Measurements from ENCODE around the gene TNF.

DNA sequence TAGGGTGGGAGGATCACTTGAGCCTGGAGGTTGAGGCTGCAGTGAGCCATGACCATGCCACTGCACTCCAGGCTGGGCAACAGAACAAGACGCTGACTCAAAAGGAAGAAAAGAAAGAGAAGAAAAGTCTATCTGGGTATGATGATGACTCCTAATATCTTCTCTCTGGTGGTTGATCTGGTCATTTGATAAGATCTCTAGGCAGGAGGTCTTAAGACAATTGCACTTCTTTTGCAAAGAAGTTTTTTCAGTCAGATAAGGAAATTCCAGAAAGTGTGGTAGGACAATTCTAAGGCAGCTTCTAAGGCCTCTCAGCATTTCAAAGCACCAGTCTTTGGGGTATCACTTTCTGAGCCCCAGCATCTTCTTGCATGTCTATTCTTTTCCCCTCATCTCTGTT lies 32.0 kb downstream of the TNF start:
- TF ChIP-seq, protein P1, sequence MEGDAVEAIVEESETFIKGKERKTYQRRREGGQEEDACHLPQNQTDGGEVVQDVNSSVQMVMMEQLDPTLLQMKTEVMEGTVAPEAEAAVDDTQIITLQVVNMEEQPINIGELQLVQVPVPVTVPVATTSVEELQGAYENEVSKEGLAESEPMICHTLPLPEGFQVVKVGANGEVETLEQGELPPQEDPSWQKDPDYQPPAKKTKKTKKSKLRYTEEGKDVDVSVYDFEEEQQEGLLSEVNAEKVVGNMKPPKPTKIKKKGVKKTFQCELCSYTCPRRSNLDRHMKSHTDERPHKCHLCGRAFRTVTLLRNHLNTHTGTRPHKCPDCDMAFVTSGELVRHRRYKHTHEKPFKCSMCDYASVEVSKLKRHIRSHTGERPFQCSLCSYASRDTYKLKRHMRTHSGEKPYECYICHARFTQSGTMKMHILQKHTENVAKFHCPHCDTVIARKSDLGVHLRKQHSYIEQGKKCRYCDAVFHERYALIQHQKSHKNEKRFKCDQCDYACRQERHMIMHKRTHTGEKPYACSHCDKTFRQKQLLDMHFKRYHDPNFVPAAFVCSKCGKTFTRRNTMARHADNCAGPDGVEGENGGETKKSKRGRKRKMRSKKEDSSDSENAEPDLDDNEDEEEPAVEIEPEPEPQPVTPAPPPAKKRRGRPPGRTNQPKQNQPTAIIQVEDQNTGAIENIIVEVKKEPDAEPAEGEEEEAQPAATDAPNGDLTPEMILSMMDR (IDR thresholded peaks at IDR 0.05) = no peak
- TF ChIP-seq ZFX (IDR thresholded peaks at IDR 0.05; ENCODE audit: borderline replicate concordance) = no peak
